Jurkat, Clone E6-1 (cell line): ENCODE measurements around the gene ZFAND5.

ENCODE experiments used
- DNase-seq: peaks from one replicate; pipeline ENCODE4 v3.0.0-alpha.2; 2011; ENCODE audit warnings: low read depth, low spot score
- H3K4me3 ChIP-seq: 2 replicates; pipeline ENCODE4 v1.5.1; 2011; ENCODE audit warnings: mild to moderate bottlenecking, low read length, control low read depth, moderate library complexity

ZFAND5 gene

GRCh38 chr9:72334658-72335337 lies 30.2 kb downstream of the ZFAND5 start:
- no peak overlapping the region for H3K4me3 ChIP-seq
- DNase-seq = no peak

- DNase-seq = no peak
Measured at GRCh38 chr9:72333709-72334108, 31.3 kb downstream of the ZFAND5 start.

GRCh38 chr9:72333197-72333596 lies 31.8 kb downstream of the ZFAND5 start:
- no peak overlapping the region for H3K4me3 ChIP-seq
- DNase-seq = no peak

More at GRCh38 chr9:72333709-72334108, 31.3 kb downstream of the ZFAND5 start:
- H3K4me3 ChIP-seq = no peak overlapping the region

GRCh38 chr9:72332351-72332750 lies 32.7 kb downstream of the ZFAND5 start:
- no peak for DNase-seq
- H3K4me3 ChIP-seq = no peak overlapping the region

- H3K4me3 ChIP-seq = no peak overlapping the region
- DNase-seq = no peak
Measured at GRCh38 chr9:72327631-72328030, 37.4 kb downstream of the ZFAND5 start.

- H3K4me3 ChIP-seq = no peak overlapping the region
- no peak for DNase-seq
Measured at GRCh38 chr9:72326641-72327040, 38.4 kb downstream of the ZFAND5 start.

- no peak overlapping the region for H3K4me3 ChIP-seq
- no peak for DNase-seq
Measured at GRCh38 chr9:72324974-72325373, 40.0 kb downstream of the ZFAND5 start.

GRCh38 chr9:72322678-72323077 lies 42.3 kb downstream of the ZFAND5 start:
- no peak overlapping the region for H3K4me3 ChIP-seq
- no peak for DNase-seq

- no peak overlapping the region for H3K4me3 ChIP-seq
- DNase-seq = no peak
Measured at GRCh38 chr9:72322259-72322658, 42.7 kb downstream of the ZFAND5 start.

GRCh38 chr9:72315510-72316311 lies 49.3 kb downstream of the ZFAND5 start:
- H3K4me3 ChIP-seq = no peak overlapping the region
- DNase-seq = no peak

- H3K4me3 ChIP-seq = no peak overlapping the region
- DNase-seq = no peak
Measured at GRCh38 chr9:72315089-72315509, 49.9 kb downstream of the ZFAND5 start.

- DNase-seq = no peak
- no peak overlapping the region for H3K4me3 ChIP-seq
Measured at GRCh38 chr9:72313507-72313906, 51.5 kb downstream of the ZFAND5 start.

GRCh38 chr9:72312386-72312987 lies 52.5 kb downstream of the ZFAND5 start:
- H3K4me3 ChIP-seq = no peak overlapping the region
- DNase-seq = no peak

- H3K4me3 ChIP-seq = no peak overlapping the region
- no peak for DNase-seq
Measured at GRCh38 chr9:72309364-72310133, 55.5 kb downstream of the ZFAND5 start.

GRCh38 chr9:72306761-72307160 lies 58.2 kb downstream of the ZFAND5 start:
- DNase-seq = no peak
- no peak overlapping the region for H3K4me3 ChIP-seq

- no peak for DNase-seq
- H3K4me3 ChIP-seq = no peak overlapping the region
Measured at GRCh38 chr9:72305707-72306106, 59.3 kb downstream of the ZFAND5 start.

- H3K4me3 ChIP-seq = no peak overlapping the region
- DNase-seq = no peak
Measured at GRCh38 chr9:72305102-72305546, 59.9 kb downstream of the ZFAND5 start.

GRCh38 chr9:72304538-72304937 lies 60.5 kb downstream of the ZFAND5 start:
- no peak for DNase-seq
- H3K4me3 ChIP-seq = no peak overlapping the region
